Hepatocyte (in vitro differentiated cells): ENCODE results near the gene TMEM250. TPM values are rescaled to one million over a fixed set of nuclear protein-coding genes. Genes with fewer than 3 reads are reported as not detected.
A peak's percentile ranks its signal among the peaks of the same experiment; 100 is the strongest.

ENCODE experiments used
- DNase-seq: peaks from one replicate; pipeline ENCODE4 v3.0.0-alpha.2; 2016; ENCODE audit warnings: low spot score
- H2AFZ ChIP-seq: fragments of 200-600 bp; sonication (generic); 2 replicates; pipeline ENCODE4 v1.6.0; 2016; ENCODE audit warnings: antibody characterized with exemption, mild to moderate bottlenecking
- H3K27ac ChIP-seq: fragments of 200-600 bp; sonication (generic); 2 replicates; pipeline ENCODE4 v1.5.1; 2016; ENCODE audit warnings: mild to moderate bottlenecking
- H3K27me3 ChIP-seq: fragments of 200-600 bp; sonication (generic); 2 replicates; pipeline ENCODE4 v1.6.1; 2016
- H3K36me3 ChIP-seq: fragments of 200-600 bp; sonication (generic); replicated peaks from 2 replicates; pipeline ENCODE4 v1.5.1; 2016; ENCODE audit warnings: low read depth; ENCODE audit not compliant: insufficient read depth
- H3K4me1 ChIP-seq: fragments of 200-600 bp; sonication (generic); 2 replicates; pipeline ENCODE4 v1.5.1; 2016; ENCODE audit warnings: mild to moderate bottlenecking, moderate library complexity; ENCODE audit not compliant: insufficient read depth
- H3K4me2 ChIP-seq: fragments of 200-600 bp; sonication (generic); 2 replicates; pipeline ENCODE4 v1.6.0; 2016
- H3K4me3 ChIP-seq: fragments of 200-600 bp; sonication (generic); 2 replicates; pipeline ENCODE4 v1.5.1; 2016; ENCODE audit warnings: mild to moderate bottlenecking
- H3K79me2 ChIP-seq: fragments of 200-600 bp; sonication (generic); 2 replicates; pipeline ENCODE4 v1.6.0; 2017; ENCODE audit warnings: mild to moderate bottlenecking
- H3K9me2 ChIP-seq: fragments of 200-600 bp; sonication (generic); replicated peaks from 2 replicates; pipeline ENCODE4 v1.6.0; 2017; ENCODE audit warnings: mild to moderate bottlenecking; ENCODE audit not compliant: insufficient read depth
- H3K9me3 ChIP-seq: fragments of 200-600 bp; sonication (generic); 2 replicates; pipeline ENCODE4 v1.5.1; 2016; ENCODE audit warnings: low read depth, mild to moderate bottlenecking
- H4K20me1 ChIP-seq: fragments of 200-600 bp; sonication (generic); 2 replicates; pipeline ENCODE4 v1.6.0; 2016; ENCODE audit warnings: mild to moderate bottlenecking; ENCODE audit not compliant: insufficient read depth, poor library complexity, severe bottlenecking
- EZH2 ChIP-seq: fragments of 200-600 bp; sonication (generic); IDR thresholded peaks from 2 replicates; pipeline ENCODE4 v1.6.1; 2016; ENCODE audit warnings: antibody characterized with exemption, mild to moderate bottlenecking, borderline replicate concordance
- EZH2phosphoT487 ChIP-seq: fragments of 200-600 bp; sonication (generic); IDR thresholded peaks from one replicate; pipeline ENCODE4 v1.6.1; 2018; ENCODE audit warnings: antibody characterized with exemption, mild to moderate bottlenecking, low read depth, moderate library complexity; ENCODE audit not compliant: unreplicated experiment, severe bottlenecking
- WGBS: methylation state at CpG from one replicate; pipeline ENCODE4 v1.1.6; 2016; ENCODE audit warnings: low lambda C conversion rate; ENCODE audit errors: missing lambda C conversion rate; 5-methylcytosine and 5-hydroxymethylcytosine counted together
- polyA plus RNA-seq: library from polyadenylated mRNA; unstranded; fragments of >200 nt; fragmentation: Nextera tagmentation; extraction: Ambion mirVana; gene quantifications from 2 replicates; pipeline ENCODE4 v1.2.1, GENCODE V29; 2016
- total RNA-seq: library from RNA; depleted of rRNA; stranded (reverse); fragments of >200 nt; gene quantifications from 2 replicates; pipeline ENCODE4 v1.2.3, GENCODE V29; 2014
- TF ChIP-seq, protein P1 (sequence below): fragments of 200-600 bp; sonication (generic); IDR thresholded peaks from 2 replicates; pipeline ENCODE4 v1.5.1; 2016; ENCODE audit warnings: antibody characterized with exemption, mild to moderate bottlenecking; ENCODE audit not compliant: poor library complexity

Gene TMEM250
- total and polyA plus RNA-seq, 2 experiments from 2014 or later, result 37.8 to 47.6 TPM

DNA sequence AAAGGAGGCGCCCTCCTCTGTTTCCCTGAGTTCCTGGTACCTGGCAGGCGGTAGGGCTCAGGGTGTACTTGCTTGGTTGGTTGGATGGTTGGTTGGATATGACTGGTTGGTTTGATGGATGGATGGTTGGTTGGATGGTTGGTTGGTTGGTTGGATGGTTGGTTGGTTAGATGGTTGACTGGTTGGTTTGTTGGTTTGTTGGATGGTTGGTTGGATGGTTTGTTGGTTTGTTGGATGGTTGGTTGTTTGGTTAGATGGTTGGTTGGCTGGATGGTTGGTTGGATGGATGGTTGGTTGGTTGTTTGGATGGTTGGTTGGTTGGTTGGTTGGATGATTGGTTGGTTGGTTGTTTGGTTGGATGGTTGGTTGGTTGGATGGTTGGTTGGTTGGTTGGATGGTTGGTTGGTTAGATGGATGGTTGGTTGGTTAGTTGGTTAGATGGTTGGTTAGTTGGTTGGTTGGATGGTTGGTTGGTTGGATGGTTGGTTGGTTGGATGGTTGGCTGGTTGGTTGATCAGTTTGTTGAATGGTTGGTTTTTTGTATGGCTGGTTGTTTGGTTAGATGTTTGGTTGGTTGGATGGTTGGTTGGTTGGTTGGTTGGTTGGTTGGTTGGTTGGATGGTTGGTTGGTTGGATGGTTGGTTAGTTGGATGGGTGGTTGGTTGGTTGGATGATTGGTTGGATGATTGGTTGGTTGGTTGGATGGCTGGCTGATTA, 6.5 kb upstream of the TMEM250 start:
- Histone ChIP-seq H3K9me3 (no peaks in the 10 kb centered on the region), H3K4me2 (no peak overlapping the region), H3K27ac (no peak overlapping the region), H3K9me2 (no peaks in the 10 kb centered on the region), H3K27me3 (no peaks in the 10 kb centered on the region), H4K20me1 (no peaks in the 10 kb centered on the region), H2AFZ (no peak overlapping the region), H3K36me3 (no peaks in the 10 kb centered on the region), H3K4me1 (peaks cover 4% of the 10 kb centered on the region), H3K4me3 (no peak overlapping the region), H3K79me2 (no peaks in the 10 kb centered on the region)
- no peak for DNase-seq
- WGBS, result 85% methylated on average over 2 of the region's 2 CpGs
- TF ChIP-seq, protein P1, sequence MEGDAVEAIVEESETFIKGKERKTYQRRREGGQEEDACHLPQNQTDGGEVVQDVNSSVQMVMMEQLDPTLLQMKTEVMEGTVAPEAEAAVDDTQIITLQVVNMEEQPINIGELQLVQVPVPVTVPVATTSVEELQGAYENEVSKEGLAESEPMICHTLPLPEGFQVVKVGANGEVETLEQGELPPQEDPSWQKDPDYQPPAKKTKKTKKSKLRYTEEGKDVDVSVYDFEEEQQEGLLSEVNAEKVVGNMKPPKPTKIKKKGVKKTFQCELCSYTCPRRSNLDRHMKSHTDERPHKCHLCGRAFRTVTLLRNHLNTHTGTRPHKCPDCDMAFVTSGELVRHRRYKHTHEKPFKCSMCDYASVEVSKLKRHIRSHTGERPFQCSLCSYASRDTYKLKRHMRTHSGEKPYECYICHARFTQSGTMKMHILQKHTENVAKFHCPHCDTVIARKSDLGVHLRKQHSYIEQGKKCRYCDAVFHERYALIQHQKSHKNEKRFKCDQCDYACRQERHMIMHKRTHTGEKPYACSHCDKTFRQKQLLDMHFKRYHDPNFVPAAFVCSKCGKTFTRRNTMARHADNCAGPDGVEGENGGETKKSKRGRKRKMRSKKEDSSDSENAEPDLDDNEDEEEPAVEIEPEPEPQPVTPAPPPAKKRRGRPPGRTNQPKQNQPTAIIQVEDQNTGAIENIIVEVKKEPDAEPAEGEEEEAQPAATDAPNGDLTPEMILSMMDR, result no peak
- TF ChIP-seq EZH2phosphoT487, result no peak
- TF ChIP-seq EZH2, result no peak

DNA sequence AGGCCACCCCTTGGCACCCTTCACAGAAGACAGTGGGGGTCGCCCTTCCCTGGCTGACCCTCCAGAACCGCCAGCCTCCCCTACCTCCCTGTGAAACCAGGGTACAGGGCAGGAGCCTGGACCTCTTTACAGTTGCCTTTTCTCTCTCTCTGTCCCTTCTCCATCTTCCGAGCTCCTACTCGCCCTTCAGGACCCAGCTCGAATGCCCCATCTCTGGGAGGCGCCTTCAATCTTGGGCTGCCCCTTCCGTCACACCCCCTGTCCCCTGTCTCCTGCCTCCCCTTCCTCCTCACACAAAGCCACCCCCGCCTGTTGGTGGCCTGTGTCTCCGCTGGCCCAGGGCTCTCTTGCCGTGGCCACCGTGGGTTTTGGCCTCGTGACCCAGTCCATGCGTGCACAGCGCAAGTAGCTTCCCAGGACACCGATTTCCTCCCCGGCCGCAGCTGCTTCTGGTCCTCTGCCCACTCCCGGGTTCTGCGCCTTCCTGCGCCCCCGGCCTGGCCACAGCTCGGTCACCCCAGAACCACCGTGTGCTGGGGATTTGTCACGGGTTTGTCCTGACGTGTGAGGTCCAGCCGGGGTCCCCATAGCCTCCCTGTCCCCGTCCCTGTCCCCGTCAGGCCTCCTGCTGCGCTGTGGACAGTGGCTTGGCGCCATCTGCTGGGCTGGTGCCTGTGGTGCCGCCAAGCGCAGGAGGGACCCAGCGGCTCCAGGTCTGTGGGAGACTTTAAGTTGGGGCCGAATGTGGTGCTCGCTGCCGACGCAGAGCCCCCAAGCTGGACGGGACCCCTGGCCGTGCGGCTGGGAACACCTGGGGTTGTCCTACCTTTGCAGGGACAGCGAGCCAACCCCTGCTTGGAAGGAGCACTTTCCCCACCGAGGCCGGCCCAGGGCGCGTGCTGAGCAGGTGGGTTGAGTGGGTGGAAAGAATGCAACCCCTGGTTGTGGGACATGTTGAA, 4.0 kb upstream of the TMEM250 start:
- no peaks in the 10 kb centered on the region for H3K27me3 ChIP-seq
- peaks cover 5% of the 10 kb centered on the region for H3K79me2 ChIP-seq
- H3K4me2 ChIP-seq, result peak overlapping the region; percentile 75
- peak; percentile 84 for DNase-seq
- no peak overlapping the region for H2AFZ ChIP-seq
- no peaks in the 10 kb centered on the region for H3K9me3 ChIP-seq
- 45% methylated on average over 42 of the region's 45 CpGs for WGBS
- no peaks in the 10 kb centered on the region for H3K9me2 ChIP-seq
- H3K4me3 ChIP-seq, result no peak overlapping the region
- no peaks in the 10 kb centered on the region for H4K20me1 ChIP-seq
- no peak overlapping the region for H3K27ac ChIP-seq
- H3K36me3 ChIP-seq, result no peaks in the 10 kb centered on the region
- peaks cover 10% of the 10 kb centered on the region for H3K4me1 ChIP-seq
- no peak for TF ChIP-seq EZH2
- TF ChIP-seq, protein P1, result peak; percentile 97

DNA sequence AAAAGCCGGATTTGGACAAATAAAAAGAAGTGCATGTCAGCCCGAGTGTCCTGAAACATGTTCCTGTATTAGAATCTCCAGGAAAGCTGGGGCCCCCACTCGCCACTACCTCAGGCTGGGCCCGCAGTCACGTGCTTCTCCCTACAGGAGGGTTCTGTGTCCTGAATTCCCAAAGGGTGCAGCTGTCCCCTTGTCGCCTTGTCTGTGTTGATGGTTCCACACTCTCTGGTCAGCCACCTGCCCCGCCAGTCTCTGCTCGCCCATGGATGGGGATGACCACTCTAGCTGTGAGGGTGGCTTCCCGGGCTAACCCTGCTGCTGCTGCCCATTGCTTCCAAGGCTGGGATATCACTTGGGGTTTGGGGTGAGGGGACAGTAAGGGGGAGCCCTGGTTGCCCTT, 3.1 kb upstream of the TMEM250 start:
- TF ChIP-seq, protein P1, result no peak
- TF ChIP-seq EZH2 (no peak), EZH2phosphoT487 (no peak)
- Histone ChIP-seq H3K27me3 (no peaks in the 10 kb centered on the region), H3K4me3 (no peak overlapping the region), H3K9me2 (no peaks in the 10 kb centered on the region), H2AFZ (no peak overlapping the region), H3K36me3 (no peaks in the 10 kb centered on the region), H4K20me1 (no peaks in the 10 kb centered on the region), H3K4me1 (peaks cover 18% of the 10 kb centered on the region), H3K4me2 (no peak overlapping the region), H3K79me2 (peaks cover 14% of the 10 kb centered on the region), H3K27ac (no peak overlapping the region), H3K9me3 (no peaks in the 10 kb centered on the region)
- WGBS, result 95% methylated on average over 9 of the region's 9 CpGs
- no peak for DNase-seq
